NCI-H2227 treated with DMSO at 0.1 percent for 48 hours (cell line): Measurements from ENCODE around the gene ZNF768.
A peak's percentile ranks its signal among the peaks of the same experiment; 100 is the strongest.
"Not testable (repeated sequence)": the region's sequence is repeated elsewhere in the genome, so short reads cannot be mapped to it uniquely, and the experiment has no call there.

Experiments
- DNase-seq: peaks from one replicate; lab custom pipeline; 2025; lab: John Stamatoyannopoulos, UW

ZNF768 gene

GRCh38 chr16:30533146-30533522, 6.8 kb upstream of the ZNF768 start:
- DNase-seq, result no peak

GRCh38 chr16:30532285-30533145, 6.1 kb upstream of the ZNF768 start:
- DNase-seq, result no peak

- no peak for DNase-seq
Observed at GRCh38 chr16:30530163-30531037, 4.0 kb upstream of the ZNF768 start.

- DNase-seq, result no peak
Observed at GRCh38 chr16:30528799-30529457, 2.6 kb upstream of the ZNF768 start.

GRCh38 chr16:30527635-30528178, 1.3 kb upstream of the ZNF768 start:
- DNase-seq, result no peak

GRCh38 chr16:30526823-30527634, 663 bp upstream of the ZNF768 start:
- peak; percentile 98 for DNase-seq

- DNase-seq, result no peak
Observed at GRCh38 chr16:30525844-30526136, 576 bp downstream of the ZNF768 start.

- no peak for DNase-seq
Observed at GRCh38 chr16:30524575-30525568, 1.5 kb downstream of the ZNF768 start.

- DNase-seq, result no peak
Observed at GRCh38 chr16:30523768-30524574, 2.4 kb downstream of the ZNF768 start.

- not testable (repeated sequence) for DNase-seq
Observed at GRCh38 chr16:30522702-30523463, 3.5 kb downstream of the ZNF768 start.

GRCh38 chr16:30521873-30522641, 4.3 kb downstream of the ZNF768 start:
- DNase-seq, result no peak

GRCh38 chr16:30521476-30521872, 4.9 kb downstream of the ZNF768 start:
- DNase-seq, result no peak

GRCh38 chr16:30519120-30520049, 7.0 kb downstream of the ZNF768 start:
- no peak for DNase-seq

GRCh38 chr16:30518552-30518951, 7.8 kb downstream of the ZNF768 start:
- no peak for DNase-seq

- no peak for DNase-seq
Observed at GRCh38 chr16:30515275-30515674, 11.1 kb downstream of the ZNF768 start.

GRCh38 chr16:30511509-30511908, 14.9 kb downstream of the ZNF768 start:
- no peak for DNase-seq
